GM12801 (cell line): ENCODE results near the gene KRT40.

Experiments
- CTCF ChIP-seq: IDR thresholded peaks from one replicate; pipeline ENCODE4 v1.5.1; 2011; ENCODE audit warnings: control low read depth; ENCODE audit not compliant: insufficient read length; ENCODE audit errors: extremely low read depth

The KRT40 gene

GRCh38 chr17:40997361-40997760 is 13.2 kb upstream of the KRT40 start:
- TF ChIP-seq CTCF: no peak

- no peak for TF ChIP-seq CTCF
Measured at GRCh38 chr17:40996829-40997228, 12.7 kb upstream of the KRT40 start.

GRCh38 chr17:40995116-40995515 is 11.0 kb upstream of the KRT40 start:
- no peak for TF ChIP-seq CTCF

- TF ChIP-seq CTCF: no peak
Measured at GRCh38 chr17:40993839-40994238, 9.7 kb upstream of the KRT40 start, which contains the start of gene KRTAP3-3. Gene KRTAP3-3, minus strand, starts transcription at chr17:40994164. Its CDS starts 67 bp downstream, at chr17:40994097.

GRCh38 chr17:40993084-40993483 is 9.0 kb upstream of the KRT40 start:
- TF ChIP-seq CTCF: no peak

- TF ChIP-seq CTCF: no peak
Measured at GRCh38 chr17:40992666-40993065, 8.5 kb upstream of the KRT40 start.

GRCh38 chr17:40986920-40987319 is 2.8 kb upstream of the KRT40 start:
- no peak for TF ChIP-seq CTCF

- no peak for TF ChIP-seq CTCF
Measured at GRCh38 chr17:40981115-40981514, 3.0 kb downstream of the KRT40 start.
